Measurements from ENCODE around the gene DDX5. TPM values are rescaled to one million over a fixed set of nuclear protein-coding genes. Genes with fewer than 3 reads are reported as not detected.

Gene DDX5
- polyA plus RNA-seq, 1 of the 3 experiments (the other 2 are of a cell fraction) = 1,642 TPM

DNA sequence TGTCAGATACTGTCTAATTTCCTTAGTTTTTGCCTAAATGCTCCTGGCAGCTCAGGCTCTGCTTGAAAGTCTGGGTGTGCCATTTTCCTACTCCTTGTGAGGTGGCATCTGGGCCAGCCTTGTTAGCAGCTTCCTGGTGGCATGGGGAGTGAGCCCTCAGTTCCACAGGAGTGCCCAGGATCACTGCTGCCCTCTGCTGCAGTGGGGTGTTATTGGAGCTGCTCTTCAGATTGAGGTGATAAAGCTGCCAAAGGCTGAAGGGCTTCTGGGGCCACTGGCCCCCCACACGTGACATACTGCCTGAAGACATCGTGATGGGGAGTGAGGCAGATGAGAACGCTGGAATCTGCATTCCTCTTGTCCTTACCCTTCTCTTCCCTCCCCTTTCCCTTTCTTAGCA is 28.1 kb upstream of the DDX5 start:
- Histone ChIP-seq H3K9ac (no peak overlapping the region), H2AFZ (ENCODE audit: low read depth) (no peak overlapping the region), H4K20me1 (ENCODE audit: insufficient read depth) (no peaks in the 10 kb centered on the region), H3K4me1 (ENCODE audit: control insufficient read depth in 1 of 2, insufficient read depth in 2 of 2, low read depth in 1 of 2, low read length in 1 of 2) (no peaks in the 10 kb centered on the region), H3K4me3 (ENCODE audit: low read depth in 2 of 2, low read length in 1 of 2) (no peak overlapping the region), H3K9me2 (no peaks in the 10 kb centered on the region), H3K79me2 (ENCODE audit: insufficient read depth) (no peaks in the 10 kb centered on the region), H3K27ac (ENCODE audit: low read depth in 2 of 2, low read length in 1 of 2) (peak overlapping the region in 1 of 2 experiments; percentile 6; a peak in 1 of 4 replicates), H3K9me3 (no peaks in the 10 kb centered on the region), H3K36me3 (replicated peaks in 1 of 2; ENCODE audit: control insufficient read depth in 1 of 2, insufficient read depth in 2 of 2, low read length in 1 of 2) (peaks cover 87 to 99% of the 10 kb centered on the region in 2 experiments), H3K27me3 (ENCODE audit: insufficient read depth) (no peaks in the 10 kb centered on the region), H3F3A (replicated peaks; ENCODE audit: insufficient read depth) (peaks cover 98% of the 10 kb centered on the region), H3K4me2 (no peak overlapping the region)
- no peak for TF ChIP-seq ELF1 (IDR thresholded peaks at IDR 0.05)
- TF ChIP-seq, protein P1, sequence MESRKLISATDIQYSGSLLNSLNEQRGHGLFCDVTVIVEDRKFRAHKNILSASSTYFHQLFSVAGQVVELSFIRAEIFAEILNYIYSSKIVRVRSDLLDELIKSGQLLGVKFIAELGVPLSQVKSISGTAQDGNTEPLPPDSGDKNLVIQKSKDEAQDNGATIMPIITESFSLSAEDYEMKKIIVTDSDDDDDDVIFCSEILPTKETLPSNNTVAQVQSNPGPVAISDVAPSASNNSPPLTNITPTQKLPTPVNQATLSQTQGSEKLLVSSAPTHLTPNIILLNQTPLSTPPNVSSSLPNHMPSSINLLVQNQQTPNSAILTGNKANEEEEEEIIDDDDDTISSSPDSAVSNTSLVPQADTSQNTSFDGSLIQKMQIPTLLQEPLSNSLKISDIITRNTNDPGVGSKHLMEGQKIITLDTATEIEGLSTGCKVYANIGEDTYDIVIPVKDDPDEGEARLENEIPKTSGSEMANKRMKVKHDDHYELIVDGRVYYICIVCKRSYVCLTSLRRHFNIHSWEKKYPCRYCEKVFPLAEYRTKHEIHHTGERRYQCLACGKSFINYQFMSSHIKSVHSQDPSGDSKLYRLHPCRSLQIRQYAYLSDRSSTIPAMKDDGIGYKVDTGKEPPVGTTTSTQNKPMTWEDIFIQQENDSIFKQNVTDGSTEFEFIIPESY (IDR thresholded peaks at IDR 0.05; ENCODE audit: borderline replicate concordance, low read depth) = no peak
- TF ChIP-seq NFIC (IDR thresholded peaks at IDR 0.05; ENCODE audit: borderline replicate concordance) = no peak
- TF ChIP-seq TAF1 (IDR thresholded peaks at IDR 0.05; ENCODE audit: borderline replicate concordance, low read depth, low read length) = no peak
- TF ChIP-seq GATA2 (CRISPR knock-in tag; IDR thresholded peaks at IDR 0.05) = 0 out of 2 replicates have a peak, but pooled peaks have one; percentile 16
- TF ChIP-seq RAD21 (IDR thresholded peaks at IDR 0.05; ENCODE audit: low read length) = no peak
- peak; percentile 20 for TF ChIP-seq SMC3 (IDR thresholded peaks at IDR 0.05; ENCODE audit: low read depth, low read length)
- TF ChIP-seq RCOR1 (IDR thresholded peaks at IDR 0.05; ENCODE audit: low read length) = no peak
- TF ChIP-seq, protein P2, sequence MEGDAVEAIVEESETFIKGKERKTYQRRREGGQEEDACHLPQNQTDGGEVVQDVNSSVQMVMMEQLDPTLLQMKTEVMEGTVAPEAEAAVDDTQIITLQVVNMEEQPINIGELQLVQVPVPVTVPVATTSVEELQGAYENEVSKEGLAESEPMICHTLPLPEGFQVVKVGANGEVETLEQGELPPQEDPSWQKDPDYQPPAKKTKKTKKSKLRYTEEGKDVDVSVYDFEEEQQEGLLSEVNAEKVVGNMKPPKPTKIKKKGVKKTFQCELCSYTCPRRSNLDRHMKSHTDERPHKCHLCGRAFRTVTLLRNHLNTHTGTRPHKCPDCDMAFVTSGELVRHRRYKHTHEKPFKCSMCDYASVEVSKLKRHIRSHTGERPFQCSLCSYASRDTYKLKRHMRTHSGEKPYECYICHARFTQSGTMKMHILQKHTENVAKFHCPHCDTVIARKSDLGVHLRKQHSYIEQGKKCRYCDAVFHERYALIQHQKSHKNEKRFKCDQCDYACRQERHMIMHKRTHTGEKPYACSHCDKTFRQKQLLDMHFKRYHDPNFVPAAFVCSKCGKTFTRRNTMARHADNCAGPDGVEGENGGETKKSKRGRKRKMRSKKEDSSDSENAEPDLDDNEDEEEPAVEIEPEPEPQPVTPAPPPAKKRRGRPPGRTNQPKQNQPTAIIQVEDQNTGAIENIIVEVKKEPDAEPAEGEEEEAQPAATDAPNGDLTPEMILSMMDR (IDR thresholded peaks at IDR 0.05) = peak; percentile 32; the same call in 1 of the 2 replicates
- TF ChIP-seq TCF12 (IDR thresholded peaks at IDR 0.05) = no peak
- TF ChIP-seq FOXM1 (IDR thresholded peaks at IDR 0.05; ENCODE audit: low read depth) = no peak
- no peak for TF ChIP-seq JUND (IDR thresholded peaks at IDR 0.05)
- no peak for TF ChIP-seq MXI1 (IDR thresholded peaks at IDR 0.05; ENCODE audit: low read depth, low read length)
- TF ChIP-seq MAX (IDR thresholded peaks at IDR 0.05; ENCODE audit: low read depth) = no peak
- TF ChIP-seq, protein P3, sequence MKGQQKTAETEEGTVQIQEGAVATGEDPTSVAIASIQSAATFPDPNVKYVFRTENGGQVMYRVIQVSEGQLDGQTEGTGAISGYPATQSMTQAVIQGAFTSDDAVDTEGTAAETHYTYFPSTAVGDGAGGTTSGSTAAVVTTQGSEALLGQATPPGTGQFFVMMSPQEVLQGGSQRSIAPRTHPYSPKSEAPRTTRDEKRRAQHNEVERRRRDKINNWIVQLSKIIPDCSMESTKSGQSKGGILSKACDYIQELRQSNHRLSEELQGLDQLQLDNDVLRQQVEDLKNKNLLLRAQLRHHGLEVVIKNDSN (IDR thresholded peaks at IDR 0.05; ENCODE audit: borderline replicate concordance, low read depth) = no peak
- no peak for DNase-seq
- ChIA-PET POLR2A (interaction anchor here (0.9 to 1.0 kb wide), 2 partner anchors 17 to 27 kb away, joined by 3 to 6 read pairs; partner anchors contain the start of gene CEP95), CTCF (interaction anchor here (1.3 to 3.3 kb wide), 7 partner anchors 10 to 114 kb away, joined by 3 to 18 read pairs (median 5); partner anchors contain the start of gene CEP95)
- WGBS (ENCODE audit: low lambda C conversion rate) = 85% methylated on average over 3 of the region's 3 CpGs
